WTC11 (cell line): Measurements from ENCODE around the gene CA5A. TPM values are rescaled to one million over a fixed set of nuclear protein-coding genes. Genes with fewer than 3 reads are reported as not detected.

Experiments used
- ATAC-seq: fragments of 200-7000 bp; cut with Tn5 transposase; 2 replicates; pipeline ENCODE4 v1.10.0; 2021; ENCODE audit warnings: mild to moderate bottlenecking, moderate library complexity
- CTCF ChIA-PET: fragments of 300-600 bp; sonication (Branson Sonifier 250); formaldehyde crosslinking; loops from one replicate; lab custom pipeline; 2021; ENCODE audit warnings: antibody characterized with exemption; lab: Charles Lee
- POLR2A ChIA-PET: fragments of 350-600 bp; sonication (Branson Sonifier 250); formaldehyde crosslinking; loops from one replicate; lab custom pipeline; 2021; ENCODE audit warnings: antibody characterized with exemption; lab: Charles Lee
- DNase-seq: peaks from one replicate; pipeline ENCODE4 v3.0.0; 2021; ENCODE audit warnings: low spot score
- H3K27ac Mint-ChIP-seq: 2 replicates; pipeline ENCODE4 v1.8.0; 2021; ENCODE audit warnings: mixed read lengths
- H3K27me3 Mint-ChIP-seq: 2 replicates; pipeline ENCODE4 v1.8.0; 2021; ENCODE audit warnings: low read depth, mild to moderate bottlenecking, moderate library complexity, mixed read lengths
- H3K36me3 Mint-ChIP-seq: 2 replicates; pipeline ENCODE4 v1.8.0; 2021; ENCODE audit warnings: mixed read lengths
- H3K4me1 Mint-ChIP-seq: 2 replicates; pipeline ENCODE4 v1.8.0; 2022; ENCODE audit warnings: mixed read lengths
- H3K4me3 Mint-ChIP-seq: 2 replicates; pipeline ENCODE4 v1.8.0; 2021; ENCODE audit warnings: mild to moderate bottlenecking, moderate library complexity, mixed read lengths
- H3K9me3 Mint-ChIP-seq: 2 replicates; pipeline ENCODE4 v1.8.0; 2021; ENCODE audit warnings: mixed read lengths
- CDX4 ChIP-seq: fragments of 250-450 bp; sonication (Bioruptor Pico); IDR thresholded peaks from 2 replicates; pipeline ENCODE4 v1.9.0; 2021; ENCODE audit warnings: moderate library complexity, mild to moderate bottlenecking, inconsistent platforms, borderline replicate concordance
- CTCF ChIP-seq: fragments of 200-600 bp; IDR thresholded peaks from 2 replicates; pipeline ENCODE4 v1.8.0; 2022; ENCODE audit warnings: antibody characterized with exemption
- MYBL2 ChIP-seq: sonication (generic); formaldehyde crosslinking; IDR thresholded peaks from 2 replicates; pipeline ENCODE4 v1.8.1; 2023; ENCODE audit warnings: mild to moderate bottlenecking, moderate library complexity, missing genetic modification reagents
- NFATC4 ChIP-seq: fragments of 250-450 bp; sonication (Bioruptor Pico); IDR thresholded peaks from 2 replicates; pipeline ENCODE4 v1.9.0; 2021; ENCODE audit warnings: mild to moderate bottlenecking
- PREB ChIP-seq: sonication (generic); formaldehyde crosslinking; IDR thresholded peaks from 2 replicates; pipeline ENCODE4 v1.8.1; 2022; ENCODE audit warnings: mild to moderate bottlenecking, missing genetic modification reagents, moderate library complexity, borderline replicate concordance
- USF1 ChIP-seq: sonication (generic); formaldehyde crosslinking; IDR thresholded peaks from 2 replicates; pipeline ENCODE4 v1.8.0; 2022; ENCODE audit warnings: mild to moderate bottlenecking, missing genetic modification reagents
- ZBTB21 ChIP-seq: sonication (generic); formaldehyde crosslinking; IDR thresholded peaks from 2 replicates; pipeline ENCODE4 v1.8.1; 2023; ENCODE audit warnings: mild to moderate bottlenecking, missing genetic modification reagents, borderline replicate concordance
- ZBTB43 ChIP-seq: sonication (generic); formaldehyde crosslinking; IDR thresholded peaks from 2 replicates; pipeline ENCODE4 v1.8.1; 2023; ENCODE audit warnings: mild to moderate bottlenecking, missing genetic modification reagents
- ZNF281 ChIP-seq: sonication (generic); formaldehyde crosslinking; IDR thresholded peaks from 2 replicates; pipeline ENCODE4 v1.8.0; 2023; ENCODE audit warnings: mild to moderate bottlenecking, missing genetic modification reagents
- ZNF671 ChIP-seq: fragments of 250-450 bp; sonication (Bioruptor Pico); IDR thresholded peaks from 2 replicates; pipeline ENCODE4 v1.8.0; 2021; ENCODE audit warnings: mild to moderate bottlenecking
- total RNA-seq: library from RNA; stranded (reverse); gene quantifications from 3 replicates; pipeline ENCODE4 v1.2.3, GENCODE V29; 2021
- TF ChIP-seq, protein P1 (sequence below): sonication (generic); formaldehyde crosslinking; IDR thresholded peaks from 2 replicates; pipeline ENCODE4 v1.8.0; 2023; ENCODE audit warnings: missing genetic modification reagents
- TF ChIP-seq, protein P2 (sequence below): sonication (generic); formaldehyde crosslinking; IDR thresholded peaks from 2 replicates; pipeline ENCODE4 v1.8.1; 2022; ENCODE audit warnings: low read depth, mild to moderate bottlenecking, moderate library complexity, missing genetic modification reagents, borderline replicate concordance

The CA5A gene
- total RNA-seq, 1 experiment from 2014 or later = not detected

GRCh38 chr16:87851141-87851587 lies 85.2 kb downstream of the CA5A start:
- Mint-ChIP-seq H3K4me1 (peaks cover 34% of the 10 kb centered on the region), H3K27me3 (no peaks in the 10 kb centered on the region), H3K36me3 (peaks cover 7% of the 10 kb centered on the region; the same call in 1 of the 2 replicates), H3K9me3 (no peaks in the 10 kb centered on the region), H3K4me3 (no peak overlapping the region), H3K27ac (peak overlapping the region; percentile 32; the same call in 1 of the 2 replicates)
- ChIA-PET POLR2A (interaction anchor here (1.7 to 2.8 kb wide), 2 partner anchors 19 to 72 kb away, joined by 13 to 15 read pairs; partner anchors contain the start of gene SLC7A5), CTCF (interaction anchor here (0.9 to 10.4 kb wide), 7 partner anchors 12 to 82 kb away, joined by 4 to 234 read pairs (median 12); partner anchors contain the start of gene SLC7A5)
- no peak for ATAC-seq
- no peak for DNase-seq
- no peak for TF ChIP-seq USF1
- TF ChIP-seq, protein P1, sequence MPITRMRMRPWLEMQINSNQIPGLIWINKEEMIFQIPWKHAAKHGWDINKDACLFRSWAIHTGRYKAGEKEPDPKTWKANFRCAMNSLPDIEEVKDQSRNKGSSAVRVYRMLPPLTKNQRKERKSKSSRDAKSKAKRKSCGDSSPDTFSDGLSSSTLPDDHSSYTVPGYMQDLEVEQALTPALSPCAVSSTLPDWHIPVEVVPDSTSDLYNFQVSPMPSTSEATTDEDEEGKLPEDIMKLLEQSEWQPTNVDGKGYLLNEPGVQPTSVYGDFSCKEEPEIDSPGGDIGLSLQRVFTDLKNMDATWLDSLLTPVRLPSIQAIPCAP = no peak
- no peak for TF ChIP-seq MYBL2 (CRISPR knock-in tag)
- no peak for TF ChIP-seq ZBTB43 (CRISPR knock-in tag)
- TF ChIP-seq, protein P2, sequence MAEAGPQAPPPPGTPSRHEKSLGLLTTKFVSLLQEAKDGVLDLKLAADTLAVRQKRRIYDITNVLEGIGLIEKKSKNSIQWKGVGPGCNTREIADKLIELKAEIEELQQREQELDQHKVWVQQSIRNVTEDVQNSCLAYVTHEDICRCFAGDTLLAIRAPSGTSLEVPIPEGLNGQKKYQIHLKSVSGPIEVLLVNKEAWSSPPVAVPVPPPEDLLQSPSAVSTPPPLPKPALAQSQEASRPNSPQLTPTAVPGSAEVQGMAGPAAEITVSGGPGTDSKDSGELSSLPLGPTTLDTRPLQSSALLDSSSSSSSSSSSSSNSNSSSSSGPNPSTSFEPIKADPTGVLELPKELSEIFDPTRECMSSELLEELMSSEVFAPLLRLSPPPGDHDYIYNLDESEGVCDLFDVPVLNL (CRISPR knock-in tag) = no peak
- no peak for TF ChIP-seq ZNF671 (CRISPR knock-in tag)
- no peak for TF ChIP-seq CDX4 (CRISPR knock-in tag)
- no peak for TF ChIP-seq CTCF
- TF ChIP-seq ZNF281 (CRISPR knock-in tag) = no peak
- TF ChIP-seq ZBTB21 = no peak
- no peak for TF ChIP-seq NFATC4
- no peak for TF ChIP-seq PREB
